Right lobe of liver (tissue), 6 donors: ENCODE data around the gene GCNT1. TPM values are rescaled to one million over a fixed set of nuclear protein-coding genes. Genes with fewer than 3 reads are reported as not detected.
"Not testable (repeated sequence)": the region's sequence is repeated elsewhere in the genome, so short reads cannot be mapped to it uniquely, and the experiment has no call there.

Experiments used
- ATAC-seq, 4 donors: fragments of 200-7000 bp; cut with Tn5 transposase; one replicate each; pipeline ENCODE4 v1.9.1; 2020; ENCODE audit warnings: mild to moderate bottlenecking in 4 of 4, moderate library complexity in 4 of 4
- DNase-seq, 3 donors: peaks; one replicate each; pipeline ENCODE4 v3.0.0-alpha.2; 2020
- H3K27ac ChIP-seq, 3 donors: fragments of 200-600 bp; one replicate each; pipeline ENCODE4 v1.8.0; 2022
- H3K27me3 ChIP-seq, 2 donors: fragments of 200-600 bp; one replicate each; pipeline ENCODE4 v1.8.0; 2022
- H3K36me3 ChIP-seq, 4 donors: fragments of 200-600 bp; sonication (generic) in 1 of 4; one replicate each; pipeline versions ENCODE4 v1.5.1 to v1.8.0; 2017 to 2022; ENCODE audit warnings: control low read depth in 1 of 4
- H3K4me1 ChIP-seq, 4 donors: fragments of 200-600 bp; sonication (generic) in 1 of 4; one replicate each; pipeline versions ENCODE4 v1.5.1 to v1.8.0; 2017 to 2022; ENCODE audit warnings: control low read depth in 1 of 4
- H3K4me3 ChIP-seq, 3 donors: fragments of 200-600 bp; one replicate each; pipeline ENCODE4 v1.8.0; 2022
- H3K9me3 ChIP-seq, 4 donors: fragments of 200-600 bp; sonication (generic) in 1 of 4; one replicate each; pipeline versions ENCODE4 v1.5.1 to v1.8.0; 2017 to 2022; ENCODE audit warnings: control low read depth in 1 of 4
- CTCF ChIP-seq, 4 donors: fragments of 200-600 bp in 3 of 4; fragments of 450-650 bp in 1 of 4; IDR thresholded peaks; one replicate each; pipeline versions ENCODE4 v1.5.1 to v1.8.0; 2016 to 2022; ENCODE audit warnings: antibody characterized with exemption in 4 of 4, mild to moderate bottlenecking in 2 of 4
- POLR2A ChIP-seq: fragments of 450-650 bp; IDR thresholded peaks from one replicate; pipeline ENCODE4 v1.6.1; 2017; ENCODE audit warnings: antibody characterized with exemption, mild to moderate bottlenecking
- WGBS: methylation state at CpG from one replicate; pipeline ENCODE4 v1.1.6; 2018; ENCODE audit warnings: low coverage, low lambda C conversion rate; ENCODE audit not compliant: insufficient coverage; ENCODE audit errors: missing lambda C conversion rate; 5-methylcytosine and 5-hydroxymethylcytosine counted together
- intact Hi-C, 2 donors: fragments of 100-400 bp; cut with DNase I; formaldehyde crosslinking; loops; one replicate each; pipeline versions ENCODE4 v1.11.2 to v1.14.1; 2022
- total RNA-seq, 6 experiments: library from RNA; depleted of rRNA in 2 of 6; stranded (reverse); fragments of >200 nt in 2 of 6; fragmentation: NEBNext Ultra II Directional in 3 of 6; extraction: Animal tissue kit (Norgen Biotek cat#: 25700) in 3 of 6; gene quantifications; one replicate each; pipeline versions ENCODE4 v1.1.0 to v1.2.4, GENCODE V29; 2016 to 2023
- donor health status: DM: no; HTN: yes; CAD: no.
- donor health status: DM: no; HTN: no; CAD: no.
- donor health status: DM: no; HTN: no; CAD: no.
- donor health status: DM: no; HTN: yes; CAD: no.
- donor health status: DM: no; HTN: yes; CAD: no.

GCNT1 gene
- total RNA-seq, 6 experiments from 2014 or later = 1.1 to 3.6 (median 2.7) TPM

GRCh38 chr9:76530458-76531110, 71.6 kb downstream of the GCNT1 start:
- no peak for DNase-seq
- no peaks in the 10 kb centered on the region for H3K4me1 ChIP-seq
- H3K36me3 ChIP-seq = no peaks in the 10 kb centered on the region
- H3K9me3 ChIP-seq = no peaks in the 10 kb centered on the region
- TF ChIP-seq POLR2A (no peak), CTCF (IDR thresholded peaks at IDR 0.05) (no peak)
- no peaks in the 10 kb centered on the region for H3K27me3 ChIP-seq
- ATAC-seq = peak in 2 of 4 donors; percentile 22 to 48
- no peak overlapping the region for H3K27ac ChIP-seq
- intact Hi-C loops = no loop called here
- H3K4me3 ChIP-seq = no peak overlapping the region
- WGBS = 36% methylated on average over 6 of the region's 6 CpGs

GRCh38 chr9:76531231-76531780, 72.3 kb downstream of the GCNT1 start:
- 72% methylated on average over 3 of the region's 3 CpGs for WGBS
- no peaks in the 10 kb centered on the region for H3K27me3 ChIP-seq
- intact Hi-C loops = no loop called here
- no peaks in the 10 kb centered on the region for H3K9me3 ChIP-seq
- ATAC-seq (no peak), DNase-seq (no peak)
- H3K4me3 ChIP-seq = no peak overlapping the region
- no peaks in the 10 kb centered on the region for H3K4me1 ChIP-seq
- no peak overlapping the region for H3K27ac ChIP-seq
- TF ChIP-seq CTCF (IDR thresholded peaks at IDR 0.05) (no peak), POLR2A (no peak)
- no peaks in the 10 kb centered on the region for H3K36me3 ChIP-seq

- H3K4me1 ChIP-seq, DNase-seq, H3K4me3 ChIP-seq, H3K27ac ChIP-seq, ATAC-seq, H3K9me3 ChIP-seq, H3K36me3 ChIP-seq, intact Hi-C loops, H3K27me3 ChIP-seq: not testable (repeated sequence)
- 84% methylated on average over 4 of the region's 4 CpGs for WGBS
These were observed 73.9 kb downstream of the GCNT1 start for GRCh38 chr9:76532877-76533276.

- DNase-seq = no peak
- intact Hi-C loops = no loop called here
- H3K4me3 ChIP-seq = no peak overlapping the region
- no peaks in the 10 kb centered on the region for H3K36me3 ChIP-seq
- 86% methylated on average over 1 of the region's 1 CpG for WGBS
- H3K27me3 ChIP-seq = no peaks in the 10 kb centered on the region
- TF ChIP-seq POLR2A (no peak), CTCF (IDR thresholded peaks at IDR 0.05) (no peak)
- no peaks in the 10 kb centered on the region for H3K9me3 ChIP-seq
- no peak for ATAC-seq
- H3K4me1 ChIP-seq = no peaks in the 10 kb centered on the region
- no peak overlapping the region for H3K27ac ChIP-seq
These were observed 75.0 kb downstream of the GCNT1 start for GRCh38 chr9:76534026-76534425.

GRCh38 chr9:76537150-76537646, 78.2 kb downstream of the GCNT1 start:
- DNase-seq (no peak), ATAC-seq (no peak)
- intact Hi-C loops = no loop called here
- Histone ChIP-seq H3K27me3 (no peaks in the 10 kb centered on the region), H3K4me3 (no peak overlapping the region), H3K4me1 (no peaks in the 10 kb centered on the region), H3K27ac (no peak overlapping the region), H3K9me3 (no peaks in the 10 kb centered on the region), H3K36me3 (no peaks in the 10 kb centered on the region)
- TF ChIP-seq POLR2A = no peak
- TF ChIP-seq CTCF (IDR thresholded peaks at IDR 0.05) = no peak
- WGBS = 68% methylated on average over 7 of the region's 9 CpGs
